Smooth muscle cell of trachea (primary cell): ENCODE results near the gene RAD23B. TPM values are rescaled to one million over a fixed set of nuclear protein-coding genes. Genes with fewer than 3 reads are reported as not detected.

ENCODE experiments used
- total RNA-seq: library from RNA; depleted of rRNA; stranded (reverse); fragments of >200 nt; gene quantifications from 2 replicates; pipeline ENCODE4 v1.2.1, GENCODE V29; 2014

Gene RAD23B
- 117 and 141 TPM in 2 replicates for total RNA-seq

DNA sequence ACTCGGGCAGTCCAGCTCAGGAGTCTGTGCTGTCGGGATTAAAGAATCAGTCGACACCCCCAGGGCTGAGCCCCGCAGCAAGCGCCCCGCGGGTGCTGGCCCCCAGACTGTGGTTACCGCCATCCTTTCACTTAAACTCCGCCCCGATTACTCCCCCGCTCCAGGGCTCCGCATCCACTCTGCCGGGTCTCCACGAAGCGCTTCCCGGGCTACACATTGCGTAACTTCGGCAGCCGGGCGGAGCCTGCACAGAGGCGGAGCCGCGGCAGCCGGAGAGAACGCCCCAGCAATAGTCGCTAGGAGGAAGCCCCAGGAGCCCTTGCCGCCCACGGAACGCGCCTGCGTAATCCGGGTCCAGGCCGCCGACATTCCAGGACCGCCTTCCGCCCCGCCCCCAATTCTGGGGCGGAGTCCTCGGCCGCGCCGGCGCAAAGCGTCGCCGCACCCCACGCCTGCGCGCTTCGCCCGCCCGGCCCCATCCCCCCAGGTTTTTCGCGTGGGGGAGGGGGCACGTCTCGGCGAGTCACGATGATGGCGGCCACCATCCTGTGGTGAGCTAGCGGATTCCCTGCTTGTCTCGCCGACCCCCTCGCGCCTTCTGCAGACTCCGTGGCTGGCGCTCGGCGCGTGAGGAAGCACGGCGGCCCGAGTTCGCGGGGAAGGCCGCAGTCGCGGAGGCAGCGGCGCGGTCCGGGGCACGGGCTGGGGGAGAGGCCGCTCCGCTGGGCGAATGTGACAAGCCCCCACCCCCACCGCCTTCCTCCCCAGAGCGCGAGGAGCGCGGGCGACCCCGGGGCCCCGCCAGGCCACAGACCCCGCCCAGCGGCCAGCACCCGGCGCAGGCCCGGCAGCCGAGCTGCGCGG lies at the start of gene RAD23B:
Gene RAD23B, plus strand, starts transcription at position 521 of the 864 bp plus-strand sequence. CDS start 351 bp downstream, outside the sequence.

Other genes starting within 250 kb of the RAD23B start
- gene KLF4, start 206.5 kb downstream of the RAD23B start, total RNA-seq: 27.2 and 60.2 TPM in 2 replicates